Measurements from ENCODE around the gene MAP1B.

The MAP1B gene

DNA sequence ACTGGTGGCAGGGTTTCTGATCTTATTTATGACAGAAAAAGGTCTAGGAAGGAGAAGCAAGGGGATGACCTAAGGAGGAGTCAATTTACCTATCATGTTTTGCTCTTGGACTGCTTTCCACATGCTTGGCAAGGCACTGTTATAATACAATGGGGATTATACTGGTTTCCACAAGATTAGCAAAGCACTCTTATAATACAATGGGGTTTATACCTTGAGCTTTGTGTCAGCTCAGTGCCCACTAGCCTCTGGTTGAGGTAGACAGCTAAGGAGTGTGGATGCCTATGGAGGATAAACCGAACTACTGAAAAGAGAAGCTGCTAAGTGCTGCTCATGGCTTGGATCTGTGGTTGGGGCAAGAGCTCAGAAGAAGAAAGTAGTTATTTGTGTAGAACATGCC is 144.1 kb downstream of the MAP1B start:
- no peak for DNase-seq (ENCODE audit: low spot score)

DNA sequence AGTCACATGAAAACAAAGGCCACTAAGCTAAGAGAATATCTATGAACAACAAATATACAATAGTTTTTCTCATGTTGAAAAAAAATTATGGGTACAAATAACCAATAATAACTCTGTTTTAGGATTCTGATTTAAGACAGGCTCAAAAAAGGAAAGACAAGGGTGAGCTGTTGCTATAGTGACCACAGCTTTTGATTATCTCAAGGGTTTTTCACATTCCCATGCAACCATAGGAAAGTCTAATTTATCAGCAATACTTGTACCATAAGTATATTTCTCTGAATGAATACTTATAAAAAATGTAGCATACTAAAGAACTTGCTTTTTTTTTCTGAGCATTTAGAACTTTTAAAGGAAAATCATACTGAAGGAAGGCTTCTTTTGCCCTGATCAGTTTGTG is 144.7 kb downstream of the MAP1B start:
- DNase-seq (ENCODE audit: low spot score) = no peak

DNA sequence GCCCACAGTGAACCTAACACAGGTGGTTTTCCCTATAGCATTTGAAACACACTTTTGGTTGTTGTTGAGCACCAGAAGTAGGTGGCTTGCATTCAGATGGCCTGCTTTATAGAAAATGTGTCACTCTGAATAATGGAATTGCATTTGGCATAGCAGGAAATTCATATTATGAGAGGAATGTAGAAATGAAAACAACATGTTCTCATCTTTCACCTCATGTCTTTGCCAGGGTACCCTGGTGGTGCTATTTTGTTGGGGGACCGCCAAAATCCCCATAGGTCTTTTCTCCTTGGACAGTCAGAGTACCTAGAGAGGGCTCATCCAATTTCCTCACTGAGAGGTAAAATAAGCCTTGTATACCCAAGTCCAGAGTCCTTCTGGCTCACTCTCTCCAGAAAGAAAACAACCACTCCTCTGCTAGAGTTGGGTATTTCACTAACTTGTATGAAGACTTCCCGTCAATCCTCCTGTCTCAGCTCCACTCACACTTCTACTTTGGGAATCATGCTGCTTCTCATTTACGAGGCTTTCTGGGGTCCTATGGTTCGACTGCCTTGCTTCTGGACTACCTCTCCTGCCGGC is 145.4 kb downstream of the MAP1B start:
- DNase-seq (ENCODE audit: low spot score) = no peak

DNA sequence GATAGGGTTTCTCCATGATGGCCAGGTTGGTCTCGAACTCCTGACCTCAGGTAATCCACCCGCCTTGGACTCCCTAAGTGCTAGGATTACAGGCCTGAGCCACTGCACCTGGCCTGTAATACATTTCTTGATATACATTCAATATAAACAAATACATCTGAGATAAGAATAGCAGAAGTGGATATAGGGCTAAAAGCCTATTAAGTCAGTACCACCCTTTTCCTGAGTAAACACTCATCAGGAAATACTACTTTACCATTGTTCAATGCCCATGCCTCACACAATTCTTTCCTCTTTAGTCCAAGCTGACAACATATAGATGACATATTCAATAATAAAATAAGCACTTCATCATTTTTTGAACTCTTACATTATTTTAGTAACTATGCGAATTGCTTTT is 148.0 kb downstream of the MAP1B start:
- no peak for DNase-seq (ENCODE audit: low spot score)

DNA sequence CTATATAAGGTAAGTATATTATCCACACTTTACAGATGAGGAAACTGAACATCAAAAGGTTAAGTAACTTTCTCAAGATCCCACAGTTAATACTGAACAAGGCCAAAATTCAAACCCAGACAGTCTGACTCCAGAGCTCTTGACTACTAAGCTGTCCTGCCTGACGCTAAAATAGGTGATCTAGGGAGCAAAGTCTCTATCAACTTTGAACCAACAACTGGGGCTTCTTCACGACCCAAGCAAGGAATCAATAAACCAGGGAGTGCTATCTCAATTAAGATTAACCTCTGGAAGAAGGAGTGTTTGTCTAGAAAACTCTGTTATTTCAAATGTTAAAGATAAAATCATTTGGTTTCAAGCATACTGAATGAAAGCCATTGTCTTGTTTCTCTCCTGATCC is 148.4 kb downstream of the MAP1B start:
- DNase-seq (ENCODE audit: low spot score) = no peak

DNA sequence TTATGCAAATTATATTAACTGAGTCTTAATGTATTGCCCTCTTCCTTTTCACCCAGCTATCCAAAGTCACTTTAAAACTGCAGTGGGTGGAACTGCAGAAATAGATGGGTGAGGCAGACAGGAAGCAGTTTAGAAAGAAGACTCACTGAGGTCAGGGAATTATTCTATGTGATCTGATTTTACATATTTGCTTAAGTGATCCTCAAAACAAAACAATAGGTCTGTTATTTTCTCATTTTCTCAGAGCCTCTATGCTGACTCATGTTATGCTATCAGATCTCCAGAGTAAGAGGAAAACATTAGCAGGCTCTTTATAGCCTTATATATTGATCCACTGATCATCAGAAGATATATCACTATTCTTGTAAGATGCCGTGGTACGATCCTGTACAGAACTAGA is 149.3 kb downstream of the MAP1B start:
- DNase-seq (ENCODE audit: low spot score) = no peak
